GM19463 (cell line): ENCODE measurements around the gene ADGRL1.
"Not testable (repeated sequence)": the region's sequence is repeated elsewhere in the genome, so short reads cannot be mapped to it uniquely, and the experiment has no call there.

ENCODE experiments used
- ATAC-seq: cut with Tn5 transposase; IDR thresholded peaks from one replicate; pipeline ENCODE4 v1.9.1; 2021; ENCODE audit warnings: mild to moderate bottlenecking, moderate library complexity; ENCODE audit not compliant: unreplicated experiment

Gene ADGRL1

GRCh38 chr19:14195216-14195615 lies 10.8 kb downstream of the ADGRL1 start:
- ATAC-seq, result not testable (repeated sequence)

DNA sequence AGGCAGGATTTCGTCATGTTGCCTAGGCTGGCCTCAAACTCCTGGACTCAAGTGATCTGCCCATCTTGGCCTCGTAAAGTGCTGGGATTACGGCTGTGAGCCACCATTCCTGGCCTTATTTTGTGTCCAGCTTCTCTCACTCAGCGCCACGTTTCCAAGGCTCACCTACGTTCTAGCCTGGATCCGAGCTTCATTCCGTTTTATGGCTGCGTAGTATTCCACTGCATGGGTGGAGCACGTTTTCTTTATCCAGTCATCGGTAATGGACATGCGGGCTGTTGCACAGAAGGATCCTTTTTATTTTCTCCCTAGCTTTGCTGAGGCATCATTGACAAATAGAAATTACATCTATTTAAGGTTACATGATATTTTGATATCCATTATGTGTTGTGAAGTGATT lies 16.6 kb downstream of the ADGRL1 start:
- no peak for ATAC-seq

GRCh38 chr19:14188086-14188485 lies 17.9 kb downstream of the ADGRL1 start:
- ATAC-seq, result not testable (repeated sequence)

DNA sequence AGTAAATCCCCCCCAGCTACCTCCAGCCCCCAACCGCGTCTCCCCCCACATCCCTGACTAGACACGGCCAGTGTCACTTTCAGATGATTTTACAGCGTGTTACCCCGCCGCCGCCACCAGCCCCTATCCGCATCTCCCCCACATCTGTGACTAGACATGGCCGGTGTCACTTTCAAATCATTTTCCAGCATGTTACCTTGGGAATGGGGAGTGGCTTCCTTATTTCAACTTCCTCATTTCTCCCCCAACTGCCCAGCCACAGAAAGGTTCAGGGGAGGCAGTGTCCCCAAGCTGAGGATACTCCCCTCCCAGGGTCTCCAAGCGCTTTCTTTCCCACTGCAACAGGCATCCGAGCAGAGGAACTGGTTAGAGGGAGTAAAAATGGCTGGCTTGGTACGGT lies 18.4 kb downstream of the ADGRL1 start:
- ATAC-seq, result no peak

- ATAC-seq, result not testable (repeated sequence)
Measured at GRCh38 chr19:14186684-14187083, 19.3 kb downstream of the ADGRL1 start.

DNA sequence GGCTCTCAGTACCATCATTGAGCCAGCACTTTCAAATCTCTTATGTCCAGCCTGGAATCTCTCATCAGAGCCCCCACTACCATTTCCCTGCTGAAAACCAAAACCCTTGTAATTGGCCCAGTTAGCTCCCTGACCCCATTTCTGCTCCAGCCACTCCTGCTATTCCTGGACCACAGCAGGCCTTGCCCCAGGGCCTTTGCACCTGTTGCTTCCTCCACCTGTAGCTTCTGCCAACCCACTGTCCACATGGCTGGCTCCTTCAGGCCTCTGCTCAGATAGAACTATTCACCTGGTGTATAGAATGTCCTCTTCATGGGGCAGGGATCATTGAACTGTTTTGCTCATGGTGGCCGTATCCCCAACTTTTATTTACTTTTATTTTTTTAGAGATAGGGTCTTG lies 20.3 kb downstream of the ADGRL1 start:
- ATAC-seq, result not testable (repeated sequence)

GRCh38 chr19:14185158-14185557 lies 20.8 kb downstream of the ADGRL1 start:
- ATAC-seq, result no peak

DNA sequence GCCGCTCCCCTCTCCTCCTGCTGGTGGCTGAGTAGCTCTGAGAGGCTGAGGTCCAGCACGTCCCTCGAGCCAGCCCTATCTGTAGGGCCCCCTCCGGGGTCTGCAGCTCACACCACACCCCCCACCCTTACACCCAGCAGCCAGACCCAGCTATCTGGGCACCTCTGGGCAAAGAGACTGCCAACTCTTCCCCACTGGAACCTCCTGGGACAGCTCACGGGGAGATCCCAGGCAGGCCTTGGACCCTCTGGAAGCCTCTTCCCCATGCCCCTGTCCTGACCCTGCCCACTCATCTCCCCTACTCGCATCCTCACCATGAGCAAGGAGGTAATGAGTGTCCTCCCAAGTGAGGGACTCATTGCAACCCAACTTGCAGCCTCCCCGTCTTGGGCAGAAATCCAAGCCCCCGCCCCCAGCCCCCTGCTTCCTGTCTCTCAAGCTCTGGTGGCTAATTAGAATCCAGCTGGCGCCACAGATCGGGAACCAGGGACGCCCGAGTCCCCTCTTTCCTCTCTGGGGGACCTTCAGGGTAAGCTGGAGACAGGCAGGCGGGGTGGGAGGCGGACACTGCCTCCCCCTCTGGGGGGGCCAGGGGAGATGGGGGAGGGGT lies 22.1 kb downstream of the ADGRL1 start:
- no peak for ATAC-seq

DNA sequence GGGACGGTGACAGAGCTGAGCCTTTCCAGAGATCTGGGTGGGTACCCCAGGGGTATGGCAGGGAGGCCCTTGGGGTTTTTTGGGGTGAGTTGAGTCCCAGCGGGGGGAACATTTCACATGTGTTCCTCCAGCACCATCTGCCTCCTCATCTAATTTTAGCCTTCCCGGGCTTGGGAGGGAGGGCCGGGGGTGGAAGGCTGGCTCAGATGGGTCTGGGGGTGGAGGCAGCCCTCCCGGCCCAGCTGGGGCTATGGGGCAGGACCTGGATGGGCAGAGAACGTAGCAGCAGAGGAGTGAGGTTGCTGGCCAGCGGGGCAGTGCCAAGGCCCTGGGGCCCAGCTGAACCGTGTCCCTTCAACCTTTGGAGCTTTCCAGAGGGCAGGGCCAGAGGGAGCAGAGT lies 23.5 kb downstream of the ADGRL1 start:
- no peak for ATAC-seq

DNA sequence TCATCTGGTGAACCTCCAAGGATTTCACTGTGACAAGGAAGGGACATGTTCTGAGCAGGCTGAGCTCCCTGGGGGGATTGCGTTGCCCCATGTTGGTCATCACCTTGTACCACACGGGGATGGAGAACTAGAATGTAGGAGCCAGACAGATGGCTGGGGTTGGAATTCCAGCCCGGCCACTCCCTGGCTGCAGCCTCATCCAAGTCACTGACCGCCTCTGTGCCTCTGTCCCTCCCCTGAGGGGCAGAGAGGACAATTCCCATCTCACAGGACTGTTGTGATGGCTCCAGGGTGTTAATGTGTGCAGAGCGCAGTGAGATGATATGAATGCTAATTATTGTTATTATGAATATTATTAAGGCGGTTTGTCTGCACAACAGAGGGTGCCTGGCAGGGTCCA lies 24.1 kb downstream of the ADGRL1 start:
- ATAC-seq, result no peak

- ATAC-seq, result not testable (repeated sequence)
Measured at GRCh38 chr19:14181199-14181598, 24.8 kb downstream of the ADGRL1 start.

GRCh38 chr19:14177496-14178074 lies 28.4 kb downstream of the ADGRL1 start:
- ATAC-seq, result no peak

DNA sequence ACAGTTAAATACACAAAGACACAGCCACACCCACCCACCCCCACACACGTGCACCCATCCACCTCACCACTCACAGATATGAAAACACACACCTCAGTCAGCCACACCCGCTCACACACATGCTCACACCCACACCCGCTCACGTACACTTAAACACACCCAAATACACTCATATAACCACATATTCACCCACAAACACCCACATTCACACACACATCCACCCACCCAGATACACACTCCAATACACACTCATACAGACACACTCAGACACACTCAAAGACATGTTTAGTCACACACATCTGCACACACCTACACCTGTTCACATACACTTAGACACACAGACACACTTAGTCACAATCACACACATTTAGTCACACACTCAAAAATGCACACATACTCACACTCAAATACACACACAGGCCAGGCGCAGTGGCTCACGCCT lies 30.6 kb downstream of the ADGRL1 start:
- ATAC-seq, result no peak

DNA sequence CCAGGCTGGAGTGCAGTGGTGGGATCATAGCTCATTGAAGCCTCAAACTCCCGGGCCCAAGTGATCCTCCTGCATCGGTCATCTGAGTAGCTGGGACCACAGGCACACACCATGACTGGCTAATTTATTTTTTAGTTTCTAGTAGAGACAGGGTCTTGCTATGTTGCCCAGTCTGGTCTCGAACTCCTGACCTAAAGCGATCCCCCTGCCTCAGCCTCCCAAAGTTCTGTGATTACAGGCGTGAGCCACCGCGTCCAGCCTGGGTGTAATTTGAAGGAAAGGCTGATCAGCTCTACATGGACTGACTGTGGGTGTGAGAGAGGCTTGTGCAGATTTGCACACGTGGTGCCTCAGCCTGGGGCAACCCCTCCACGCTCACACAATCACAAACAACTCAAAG lies 31.1 kb downstream of the ADGRL1 start:
- ATAC-seq, result no peak

DNA sequence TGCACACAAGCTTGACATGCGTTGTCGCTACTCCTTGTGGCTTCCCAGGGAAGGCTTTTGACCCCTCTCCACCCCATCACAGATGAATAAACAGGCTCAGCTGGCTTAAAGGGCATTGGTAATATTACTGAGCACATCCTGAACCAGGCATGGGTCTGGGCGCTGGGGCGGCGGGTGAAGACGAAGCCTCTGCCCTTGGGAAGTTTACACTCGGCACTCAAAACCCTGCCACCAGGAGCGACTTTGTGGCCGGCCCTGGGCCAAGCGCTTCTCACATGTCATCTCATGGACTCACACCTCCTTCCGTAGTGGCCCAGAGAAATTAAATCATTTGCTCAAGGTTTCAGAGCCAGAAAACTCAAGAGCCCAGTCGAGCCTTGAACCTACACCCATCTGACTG lies 37.0 kb downstream of the ADGRL1 start:
- ATAC-seq, result no peak

GRCh38 chr19:14168259-14168972 lies 37.6 kb downstream of the ADGRL1 start:
- ATAC-seq, result no peak

DNA sequence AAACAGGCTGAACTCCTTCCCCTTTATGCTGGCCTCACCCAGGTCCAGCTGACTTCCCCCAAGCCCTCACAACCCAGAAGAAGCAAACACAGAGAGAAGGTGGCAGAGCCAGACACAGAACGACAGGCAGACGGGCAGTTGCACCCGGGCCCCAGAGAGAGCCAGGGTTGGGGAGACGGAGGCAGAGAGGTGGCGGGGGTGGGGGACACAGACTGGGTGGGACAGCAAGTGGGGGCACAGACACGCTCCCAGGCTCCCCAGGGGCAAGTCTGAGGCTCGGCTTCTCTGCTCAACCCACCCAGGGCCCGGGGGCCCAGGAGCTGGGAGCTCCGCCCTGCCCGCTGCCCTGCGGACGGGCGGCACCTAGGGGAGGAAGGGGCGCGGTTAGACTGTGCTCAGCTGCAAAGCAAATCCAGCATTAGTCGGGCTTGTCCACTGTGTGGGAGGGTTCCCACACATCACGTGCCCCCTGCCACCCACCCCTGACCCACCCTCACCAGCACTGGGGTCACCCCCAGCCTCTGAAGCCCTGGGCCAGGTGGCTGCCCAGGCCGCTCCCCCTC lies 38.3 kb downstream of the ADGRL1 start:
- ATAC-seq, result no peak

- no peak for ATAC-seq
Measured at GRCh38 chr19:14166999-14167575, 38.9 kb downstream of the ADGRL1 start.

DNA sequence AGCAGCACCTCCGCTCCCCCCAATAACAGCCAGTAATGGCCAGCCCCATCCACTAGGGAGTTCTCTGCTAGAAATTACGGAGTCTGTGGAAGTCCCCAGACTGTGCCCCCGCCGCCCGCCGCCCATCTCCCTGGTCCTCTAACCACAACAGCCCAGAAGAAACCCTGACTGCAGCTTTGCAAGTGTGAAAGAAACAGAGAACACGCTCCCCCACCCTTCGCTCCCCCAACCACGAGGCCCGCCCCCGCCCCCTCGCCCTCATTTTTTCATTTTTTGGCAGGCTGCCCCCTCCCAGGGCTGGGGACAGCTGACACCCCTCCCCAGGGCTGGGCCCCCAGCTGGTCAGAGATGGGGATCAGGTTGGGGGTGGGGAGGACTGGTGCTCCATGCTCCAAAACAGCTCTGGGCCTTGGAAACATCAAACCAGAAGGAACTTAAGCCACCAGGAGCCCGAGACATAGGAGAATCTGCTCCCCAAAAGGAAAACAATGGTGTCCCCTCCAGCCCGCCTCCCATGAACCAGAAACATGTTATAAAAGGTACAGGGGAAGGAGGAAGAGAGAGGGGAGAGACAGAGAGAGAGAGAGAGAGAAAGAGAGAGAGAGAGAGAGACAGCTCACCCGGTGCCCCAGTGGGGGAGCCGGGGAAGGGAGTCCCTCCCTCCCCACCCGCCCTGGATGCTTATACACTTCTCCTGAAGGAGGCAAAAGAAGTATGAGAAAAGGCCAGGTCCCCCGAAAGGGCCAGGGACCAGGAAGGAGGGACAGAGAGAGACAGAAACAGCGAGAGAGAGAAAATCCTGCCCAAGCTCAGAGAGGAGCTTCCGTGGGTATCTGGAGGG lies 39.8 kb downstream of the ADGRL1 start:
- no peak for ATAC-seq

DNA sequence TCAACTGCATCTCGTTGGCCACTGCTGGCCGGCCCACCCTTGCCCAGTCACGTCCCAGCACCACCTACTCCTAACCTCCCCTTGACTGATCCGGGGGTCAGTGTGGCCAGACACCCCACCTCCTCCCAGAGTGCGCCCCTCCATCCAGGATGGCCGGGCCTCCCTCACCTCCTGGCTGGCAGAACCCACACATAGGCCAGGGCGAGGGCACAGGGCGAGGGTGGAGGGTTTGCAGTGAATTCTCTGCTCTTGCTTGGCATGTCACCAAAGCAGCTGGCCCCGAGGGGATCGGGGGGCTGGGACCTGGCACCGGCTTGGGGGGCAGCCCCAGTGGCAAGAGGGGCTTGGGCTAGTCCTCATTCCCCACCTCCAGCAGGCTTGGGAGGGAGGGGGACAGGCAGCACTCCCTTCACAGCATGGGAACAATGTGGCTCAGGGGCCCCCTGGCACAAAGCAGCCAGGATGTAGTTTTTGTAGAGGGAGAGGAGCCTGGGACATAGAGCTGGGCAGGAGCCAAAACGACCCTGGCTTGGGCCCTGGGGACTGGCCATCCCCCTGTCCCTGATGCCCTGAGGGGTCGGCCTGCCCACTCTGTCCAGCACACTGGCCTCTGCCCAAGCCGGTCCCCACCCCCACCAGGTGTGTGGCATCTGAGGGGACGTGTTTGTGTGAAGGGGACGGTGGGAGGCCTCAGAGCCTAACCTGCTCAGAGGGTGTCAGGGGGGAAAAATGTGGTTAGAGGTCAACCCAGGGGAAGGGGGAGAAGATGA lies 41.1 kb downstream of the ADGRL1 start:
- no peak for ATAC-seq
